ENCODE results near the gene KAT7. TPM values are rescaled to one million over a fixed set of nuclear protein-coding genes. Genes with fewer than 3 reads are reported as not detected.

Gene KAT7
- total and polyA plus RNA-seq, 2 experiments from 2014 or later: 31.0 to 187 TPM

DNA sequence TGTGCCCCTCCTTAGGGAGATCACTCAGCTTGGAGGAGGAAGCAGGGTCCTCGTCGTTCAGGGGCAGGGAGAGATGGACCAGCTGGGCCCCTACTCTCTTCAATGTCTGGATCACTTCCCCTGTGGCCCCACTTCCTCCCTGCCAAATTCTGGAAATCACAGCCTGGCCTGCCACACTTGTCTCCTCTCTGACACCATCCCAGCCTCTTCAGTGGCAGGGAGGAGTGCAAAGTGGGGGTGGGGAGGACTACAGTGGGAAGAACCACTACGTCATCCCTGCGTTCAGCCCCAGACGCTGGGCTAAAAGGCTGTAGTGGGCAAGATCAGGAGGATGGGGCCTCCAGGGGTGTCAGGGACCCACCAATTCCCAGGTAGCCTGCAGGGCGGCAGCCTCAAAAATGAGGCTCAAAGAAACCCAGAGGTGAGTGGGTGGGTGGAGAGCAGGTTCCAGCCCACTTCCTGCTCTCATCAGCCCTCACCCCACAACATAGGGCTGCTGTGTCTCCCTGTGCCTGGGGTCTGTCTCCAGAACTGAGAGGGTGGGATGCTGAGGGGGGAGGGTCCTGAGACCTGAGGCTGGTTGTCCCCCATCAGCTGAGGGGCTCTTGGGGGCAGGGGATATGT lies 84.4 kb downstream of the KAT7 start:
- peaks cover 9% of the 10 kb centered on the region for H3K4me1 ChIP-seq (ENCODE audit: insufficient read depth)
- no peak overlapping the region for H2AFZ ChIP-seq
- DNase-seq (ENCODE audit: low spot score) (no peak), ATAC-seq (no peak)
- Mint-ChIP-seq H3K9me3 (no peaks in the 10 kb centered on the region), H3K27me3 (ENCODE audit: insufficient read depth, low read depth, poor library complexity) (peaks cover 17% of the 10 kb centered on the region), H3K27ac (peak overlapping the region; percentile 50; the same call in 1 of the 2 replicates), H3K4me3 (no peak overlapping the region; the same call in 2 of the 3 replicates), H3K36me3 (ENCODE audit: low read depth) (peaks cover 3% of the 10 kb centered on the region; the same call in 2 of the 3 replicates), H3K4me1 (peaks cover 36% of the 10 kb centered on the region)
- H3K4me2 ChIP-seq: no peak overlapping the region
- H3K36me3 ChIP-seq (ENCODE audit: insufficient read depth): no peaks in the 10 kb centered on the region
- no peak overlapping the region for H3K27ac ChIP-seq (ENCODE audit: low read depth)
- no peaks in the 10 kb centered on the region for H4K20me1 ChIP-seq (replicated peaks; ENCODE audit: insufficient read depth)
- no peaks in the 10 kb centered on the region for H3K27me3 ChIP-seq (ENCODE audit: insufficient read depth)
- no peaks in the 10 kb centered on the region for H3K79me2 ChIP-seq (replicated peaks; ENCODE audit: insufficient read depth)
- TF ChIP-seq, protein P1, sequence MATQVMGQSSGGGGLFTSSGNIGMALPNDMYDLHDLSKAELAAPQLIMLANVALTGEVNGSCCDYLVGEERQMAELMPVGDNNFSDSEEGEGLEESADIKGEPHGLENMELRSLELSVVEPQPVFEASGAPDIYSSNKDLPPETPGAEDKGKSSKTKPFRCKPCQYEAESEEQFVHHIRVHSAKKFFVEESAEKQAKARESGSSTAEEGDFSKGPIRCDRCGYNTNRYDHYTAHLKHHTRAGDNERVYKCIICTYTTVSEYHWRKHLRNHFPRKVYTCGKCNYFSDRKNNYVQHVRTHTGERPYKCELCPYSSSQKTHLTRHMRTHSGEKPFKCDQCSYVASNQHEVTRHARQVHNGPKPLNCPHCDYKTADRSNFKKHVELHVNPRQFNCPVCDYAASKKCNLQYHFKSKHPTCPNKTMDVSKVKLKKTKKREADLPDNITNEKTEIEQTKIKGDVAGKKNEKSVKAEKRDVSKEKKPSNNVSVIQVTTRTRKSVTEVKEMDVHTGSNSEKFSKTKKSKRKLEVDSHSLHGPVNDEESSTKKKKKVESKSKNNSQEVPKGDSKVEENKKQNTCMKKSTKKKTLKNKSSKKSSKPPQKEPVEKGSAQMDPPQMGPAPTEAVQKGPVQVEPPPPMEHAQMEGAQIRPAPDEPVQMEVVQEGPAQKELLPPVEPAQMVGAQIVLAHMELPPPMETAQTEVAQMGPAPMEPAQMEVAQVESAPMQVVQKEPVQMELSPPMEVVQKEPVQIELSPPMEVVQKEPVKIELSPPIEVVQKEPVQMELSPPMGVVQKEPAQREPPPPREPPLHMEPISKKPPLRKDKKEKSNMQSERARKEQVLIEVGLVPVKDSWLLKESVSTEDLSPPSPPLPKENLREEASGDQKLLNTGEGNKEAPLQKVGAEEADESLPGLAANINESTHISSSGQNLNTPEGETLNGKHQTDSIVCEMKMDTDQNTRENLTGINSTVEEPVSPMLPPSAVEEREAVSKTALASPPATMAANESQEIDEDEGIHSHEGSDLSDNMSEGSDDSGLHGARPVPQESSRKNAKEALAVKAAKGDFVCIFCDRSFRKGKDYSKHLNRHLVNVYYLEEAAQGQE (IDR thresholded peaks at IDR 0.05; ENCODE audit: unreplicated experiment): no peak
- TF ChIP-seq EZH2phosphoT487 (IDR thresholded peaks at IDR 0.05; ENCODE audit: unreplicated experiment) (no peak), ZNF331 (CRISPR knock-in tag; IDR thresholded peaks at IDR 0.05; ENCODE audit: low read depth) (no peak)
- H3F3A ChIP-seq (replicated peaks; ENCODE audit: low read depth): no peaks in the 10 kb centered on the region
- no peaks in the 10 kb centered on the region for H3K9me2 ChIP-seq (ENCODE audit: insufficient read depth)
- no peak overlapping the region for H3K4me3 ChIP-seq

DNA sequence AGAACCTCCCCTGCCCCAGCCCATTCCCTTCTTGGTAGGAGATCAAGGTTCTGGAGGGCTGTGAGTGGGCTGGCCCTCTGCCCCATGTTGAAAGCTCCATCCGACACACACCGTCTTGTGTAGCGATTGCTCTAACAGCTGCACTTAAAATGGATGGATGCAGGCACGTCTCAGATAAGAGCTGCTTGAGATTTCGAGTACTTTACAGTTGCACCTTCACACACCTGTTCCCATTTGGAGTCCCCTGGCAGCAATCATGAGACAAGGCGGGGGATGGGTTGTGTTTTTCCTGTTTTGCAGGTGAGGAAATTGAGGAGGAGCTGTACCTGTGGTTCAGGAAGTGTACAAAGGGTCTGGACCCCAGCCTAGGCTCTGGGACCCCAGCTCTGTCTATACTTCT lies 85.0 kb downstream of the KAT7 start:
- Histone ChIP-seq H3K4me3 (no peak overlapping the region), H4K20me1 (replicated peaks; ENCODE audit: insufficient read depth) (no peaks in the 10 kb centered on the region), H3K27ac (ENCODE audit: low read depth) (no peak overlapping the region), H3K27me3 (ENCODE audit: insufficient read depth) (no peaks in the 10 kb centered on the region), H3K4me1 (ENCODE audit: insufficient read depth) (peaks cover 9% of the 10 kb centered on the region), H3K4me2 (no peak overlapping the region), H3K36me3 (ENCODE audit: insufficient read depth) (no peaks in the 10 kb centered on the region), H3K79me2 (replicated peaks; ENCODE audit: insufficient read depth) (no peaks in the 10 kb centered on the region), H3F3A (replicated peaks; ENCODE audit: low read depth) (no peaks in the 10 kb centered on the region), H2AFZ (no peak overlapping the region), H3K9me2 (ENCODE audit: insufficient read depth) (no peaks in the 10 kb centered on the region)
- peaks cover 16% of the 10 kb centered on the region for H3K27me3 Mint-ChIP-seq (ENCODE audit: insufficient read depth, low read depth, poor library complexity)
- H3K4me3 Mint-ChIP-seq: no peak overlapping the region
- DNase-seq (ENCODE audit: low spot score) (no peak), ATAC-seq (no peak)
- H3K27ac Mint-ChIP-seq: no peak overlapping the region
- peaks cover 36% of the 10 kb centered on the region for H3K4me1 Mint-ChIP-seq
- peaks cover 3% of the 10 kb centered on the region; the same call in 2 of the 3 replicates for H3K36me3 Mint-ChIP-seq (ENCODE audit: low read depth)
- H3K9me3 Mint-ChIP-seq: no peaks in the 10 kb centered on the region
- TF ChIP-seq, protein P2, sequence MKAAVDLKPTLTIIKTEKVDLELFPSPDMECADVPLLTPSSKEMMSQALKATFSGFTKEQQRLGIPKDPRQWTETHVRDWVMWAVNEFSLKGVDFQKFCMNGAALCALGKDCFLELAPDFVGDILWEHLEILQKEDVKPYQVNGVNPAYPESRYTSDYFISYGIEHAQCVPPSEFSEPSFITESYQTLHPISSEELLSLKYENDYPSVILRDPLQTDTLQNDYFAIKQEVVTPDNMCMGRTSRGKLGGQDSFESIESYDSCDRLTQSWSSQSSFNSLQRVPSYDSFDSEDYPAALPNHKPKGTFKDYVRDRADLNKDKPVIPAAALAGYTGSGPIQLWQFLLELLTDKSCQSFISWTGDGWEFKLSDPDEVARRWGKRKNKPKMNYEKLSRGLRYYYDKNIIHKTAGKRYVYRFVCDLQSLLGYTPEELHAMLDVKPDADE (IDR thresholded peaks at IDR 0.05): no peak
- TF ChIP-seq STAT1 (IDR thresholded peaks at IDR 0.05; ENCODE audit: unreplicated experiment): no peak
- no peak for TF ChIP-seq NANOG (IDR thresholded peaks at IDR 0.05; ENCODE audit: borderline replicate concordance)
- TF ChIP-seq, protein P3, sequence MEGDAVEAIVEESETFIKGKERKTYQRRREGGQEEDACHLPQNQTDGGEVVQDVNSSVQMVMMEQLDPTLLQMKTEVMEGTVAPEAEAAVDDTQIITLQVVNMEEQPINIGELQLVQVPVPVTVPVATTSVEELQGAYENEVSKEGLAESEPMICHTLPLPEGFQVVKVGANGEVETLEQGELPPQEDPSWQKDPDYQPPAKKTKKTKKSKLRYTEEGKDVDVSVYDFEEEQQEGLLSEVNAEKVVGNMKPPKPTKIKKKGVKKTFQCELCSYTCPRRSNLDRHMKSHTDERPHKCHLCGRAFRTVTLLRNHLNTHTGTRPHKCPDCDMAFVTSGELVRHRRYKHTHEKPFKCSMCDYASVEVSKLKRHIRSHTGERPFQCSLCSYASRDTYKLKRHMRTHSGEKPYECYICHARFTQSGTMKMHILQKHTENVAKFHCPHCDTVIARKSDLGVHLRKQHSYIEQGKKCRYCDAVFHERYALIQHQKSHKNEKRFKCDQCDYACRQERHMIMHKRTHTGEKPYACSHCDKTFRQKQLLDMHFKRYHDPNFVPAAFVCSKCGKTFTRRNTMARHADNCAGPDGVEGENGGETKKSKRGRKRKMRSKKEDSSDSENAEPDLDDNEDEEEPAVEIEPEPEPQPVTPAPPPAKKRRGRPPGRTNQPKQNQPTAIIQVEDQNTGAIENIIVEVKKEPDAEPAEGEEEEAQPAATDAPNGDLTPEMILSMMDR (conservative IDR thresholded peaks at IDR 0.05; ENCODE audit: low read depth in 2 of 2): no peak
- TF ChIP-seq POLR2AphosphoS5 (IDR thresholded peaks at IDR 0.05; ENCODE audit: low read depth): no peak
- no peak for TF ChIP-seq ZNF331 (CRISPR knock-in tag; IDR thresholded peaks at IDR 0.05; ENCODE audit: low read depth)
